Measurements from ENCODE around the gene CDK5R1.

CDK5R1 gene

DNA sequence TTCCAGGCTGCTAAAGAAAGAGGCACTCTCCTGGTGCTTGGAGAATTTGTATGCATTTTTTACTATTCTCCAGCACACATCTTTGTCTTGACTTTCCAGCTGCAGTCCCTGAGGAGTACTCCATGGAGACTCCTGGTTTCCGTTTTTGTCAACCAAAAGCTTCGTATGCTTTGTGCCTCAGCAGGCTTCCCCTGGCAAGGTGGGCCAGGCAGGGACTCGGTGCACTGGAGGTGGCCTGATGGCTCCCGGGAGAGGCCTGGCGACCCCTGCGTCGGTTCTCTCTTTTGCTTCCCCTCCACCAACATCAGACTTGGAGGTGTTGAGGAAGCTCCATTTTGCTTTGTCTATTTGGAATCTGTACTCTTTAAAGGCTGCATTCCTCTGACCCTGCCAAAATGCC is 23.7 kb downstream of the CDK5R1 start:
- no peak for DNase-seq (ENCODE audit: low spot score)
- in situ Hi-C loops (cut with MboI; ENCODE audit: low sequenced_read_pairs, unreplicated experiment) = no loop called here
- TF ChIP-seq, protein P1, sequence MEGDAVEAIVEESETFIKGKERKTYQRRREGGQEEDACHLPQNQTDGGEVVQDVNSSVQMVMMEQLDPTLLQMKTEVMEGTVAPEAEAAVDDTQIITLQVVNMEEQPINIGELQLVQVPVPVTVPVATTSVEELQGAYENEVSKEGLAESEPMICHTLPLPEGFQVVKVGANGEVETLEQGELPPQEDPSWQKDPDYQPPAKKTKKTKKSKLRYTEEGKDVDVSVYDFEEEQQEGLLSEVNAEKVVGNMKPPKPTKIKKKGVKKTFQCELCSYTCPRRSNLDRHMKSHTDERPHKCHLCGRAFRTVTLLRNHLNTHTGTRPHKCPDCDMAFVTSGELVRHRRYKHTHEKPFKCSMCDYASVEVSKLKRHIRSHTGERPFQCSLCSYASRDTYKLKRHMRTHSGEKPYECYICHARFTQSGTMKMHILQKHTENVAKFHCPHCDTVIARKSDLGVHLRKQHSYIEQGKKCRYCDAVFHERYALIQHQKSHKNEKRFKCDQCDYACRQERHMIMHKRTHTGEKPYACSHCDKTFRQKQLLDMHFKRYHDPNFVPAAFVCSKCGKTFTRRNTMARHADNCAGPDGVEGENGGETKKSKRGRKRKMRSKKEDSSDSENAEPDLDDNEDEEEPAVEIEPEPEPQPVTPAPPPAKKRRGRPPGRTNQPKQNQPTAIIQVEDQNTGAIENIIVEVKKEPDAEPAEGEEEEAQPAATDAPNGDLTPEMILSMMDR (IDR thresholded peaks at IDR 0.05; ENCODE audit: borderline replicate concordance, control extremely low read depth, extremely low read depth, insufficient read depth, missing control alignments) = no peak

DNA sequence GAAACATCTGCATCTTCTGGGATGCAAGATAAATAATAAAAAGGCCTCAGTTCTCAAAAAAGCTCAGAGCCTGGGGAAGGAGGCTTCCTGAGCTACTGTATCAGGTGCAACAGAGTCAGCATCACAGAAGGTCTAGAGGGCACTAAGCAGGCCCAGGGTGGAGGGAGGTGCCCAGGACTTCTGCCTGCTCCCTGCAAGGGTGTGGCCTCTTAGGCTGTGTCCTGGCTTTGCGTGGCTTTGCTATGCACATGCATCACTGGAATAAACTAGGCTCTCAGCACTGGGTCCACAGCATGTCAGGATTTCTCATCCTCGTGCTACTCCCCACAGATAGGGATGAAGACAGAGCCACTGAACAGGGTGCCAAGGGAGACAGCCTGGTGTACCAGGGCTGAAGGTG is 25.5 kb downstream of the CDK5R1 start:
- no peak for DNase-seq (ENCODE audit: low spot score)
- TF ChIP-seq, protein P1 (IDR thresholded peaks at IDR 0.05; ENCODE audit: borderline replicate concordance, control extremely low read depth, extremely low read depth, insufficient read depth, missing control alignments) = no peak
- in situ Hi-C loops (cut with MboI; ENCODE audit: low sequenced_read_pairs, unreplicated experiment) = no loop called here

DNA sequence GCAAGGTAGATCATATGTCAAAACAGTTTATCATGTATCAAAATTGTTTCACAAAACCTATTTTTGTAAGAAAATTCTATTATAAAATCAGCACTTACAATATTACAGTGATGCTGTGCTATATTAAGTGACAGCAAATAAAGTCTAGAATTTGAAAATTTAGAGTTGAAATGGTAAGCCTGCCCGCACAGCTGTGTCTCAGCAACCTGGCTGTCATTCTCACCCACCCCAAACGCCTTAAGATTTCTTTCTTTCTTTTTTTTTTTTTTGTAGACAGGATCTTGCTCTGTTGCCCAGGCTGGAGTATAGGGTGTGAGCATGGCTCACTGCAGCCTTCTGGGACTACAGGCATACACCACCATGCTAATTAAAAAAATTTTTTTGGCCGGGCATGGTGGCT is 26.8 kb downstream of the CDK5R1 start:
- no peak for DNase-seq (ENCODE audit: low spot score)
- TF ChIP-seq, protein P1 (IDR thresholded peaks at IDR 0.05; ENCODE audit: borderline replicate concordance, control extremely low read depth, extremely low read depth, insufficient read depth, missing control alignments) = no peak
- in situ Hi-C loops (cut with MboI; ENCODE audit: low sequenced_read_pairs, unreplicated experiment) = no loop called here

DNA sequence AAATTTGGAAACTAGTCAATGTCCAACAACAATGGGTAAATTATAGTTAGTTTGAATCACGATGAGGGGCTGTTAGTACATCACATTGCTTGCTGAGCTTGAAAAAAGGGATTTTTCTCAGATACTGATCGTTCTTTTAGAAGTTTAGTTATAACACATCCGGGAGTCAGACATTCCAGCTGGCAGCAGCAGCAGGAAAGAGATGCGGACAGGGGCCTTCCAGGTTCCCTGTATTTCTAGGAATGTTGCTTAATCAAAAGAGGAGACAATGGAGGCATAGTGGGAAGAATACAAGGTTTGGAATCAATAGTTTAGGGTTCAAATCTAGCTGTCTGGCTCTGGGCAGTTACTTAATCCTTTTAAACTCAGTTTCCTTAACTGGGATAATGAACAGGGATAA is 27.8 kb downstream of the CDK5R1 start:
- no peak for DNase-seq (ENCODE audit: low spot score)
- in situ Hi-C loops (cut with MboI; ENCODE audit: low sequenced_read_pairs, unreplicated experiment) = no loop called here
- TF ChIP-seq, protein P1 (IDR thresholded peaks at IDR 0.05; ENCODE audit: borderline replicate concordance, control extremely low read depth, extremely low read depth, insufficient read depth, missing control alignments) = no peak

DNA sequence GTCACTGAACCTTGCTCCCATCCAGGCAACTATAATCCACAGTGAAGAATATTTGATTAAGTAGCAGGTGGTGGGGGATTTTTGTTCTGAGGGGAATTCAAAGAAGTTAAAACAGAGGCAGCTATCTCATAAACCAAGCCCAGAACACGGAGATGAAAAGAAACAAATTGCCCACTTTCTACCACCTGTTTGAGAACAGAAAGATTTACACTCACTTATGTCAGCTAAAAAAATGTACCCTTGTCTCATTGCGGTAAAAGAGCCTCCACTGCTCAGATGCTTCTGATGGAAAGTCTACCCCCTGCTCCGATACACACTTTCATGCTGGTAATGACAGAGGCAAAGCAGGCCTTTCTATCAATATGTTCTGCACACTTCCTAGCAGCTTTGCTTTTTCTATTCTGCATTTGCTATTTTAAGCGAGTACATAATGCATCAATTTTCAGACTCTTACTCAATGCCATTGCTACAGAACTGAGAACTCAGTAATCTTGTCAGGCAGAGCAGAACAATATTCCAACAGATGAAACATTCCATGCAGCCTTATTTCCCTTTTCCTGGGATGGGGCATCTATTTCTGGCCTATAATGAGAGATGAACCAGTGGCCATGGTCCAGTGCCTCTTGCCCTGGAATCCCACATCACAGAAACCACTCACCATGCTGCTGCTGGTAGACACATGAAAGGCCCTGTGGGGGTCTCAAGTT is 29.0 kb downstream of the CDK5R1 start:
- in situ Hi-C loops (cut with MboI; ENCODE audit: low sequenced_read_pairs, unreplicated experiment) = no loop called here
- TF ChIP-seq, protein P1 (IDR thresholded peaks at IDR 0.05; ENCODE audit: borderline replicate concordance, control extremely low read depth, extremely low read depth, insufficient read depth, missing control alignments) = no peak
- DNase-seq (ENCODE audit: low spot score) = no peak

DNA sequence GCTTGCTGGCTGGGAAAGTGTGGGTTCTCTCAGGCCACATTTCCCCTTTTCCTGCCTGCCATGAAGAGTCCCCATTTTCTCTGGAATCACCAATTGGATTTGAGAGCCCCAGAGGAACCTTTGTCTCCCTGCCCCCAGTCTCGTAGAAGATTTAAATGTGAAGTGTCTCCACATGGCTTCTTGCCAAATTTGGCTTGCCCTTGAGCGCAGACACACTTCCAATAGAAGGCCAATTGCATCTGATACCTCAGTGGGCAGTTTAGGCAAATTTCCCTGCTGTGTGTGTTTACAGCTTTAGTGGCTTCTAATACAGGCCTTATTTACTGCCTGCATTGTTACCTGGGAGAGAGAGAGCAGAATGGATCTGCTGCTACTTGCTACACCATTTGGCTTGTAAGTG is 29.7 kb downstream of the CDK5R1 start:
- DNase-seq (ENCODE audit: low spot score) = no peak
- TF ChIP-seq, protein P1 (IDR thresholded peaks at IDR 0.05; ENCODE audit: borderline replicate concordance, control extremely low read depth, extremely low read depth, insufficient read depth, missing control alignments) = no peak
- in situ Hi-C loops (cut with MboI; ENCODE audit: low sequenced_read_pairs, unreplicated experiment) = no loop called here

Data from GM13976 (cell line).